ENCODE measurements around the gene ZSWIM3. TPM values are rescaled to one million over a fixed set of nuclear protein-coding genes. Genes with fewer than 3 reads are reported as not detected.
A peak's percentile ranks its signal among the peaks of the same experiment; 100 is the strongest.

The ZSWIM3 gene
- total and polyA plus RNA-seq, 2 of the 13 experiments (the other 11 are each of a cell fraction or from before 2014, with no cell fraction given) = 5.2 to 5.8 TPM

DNA sequence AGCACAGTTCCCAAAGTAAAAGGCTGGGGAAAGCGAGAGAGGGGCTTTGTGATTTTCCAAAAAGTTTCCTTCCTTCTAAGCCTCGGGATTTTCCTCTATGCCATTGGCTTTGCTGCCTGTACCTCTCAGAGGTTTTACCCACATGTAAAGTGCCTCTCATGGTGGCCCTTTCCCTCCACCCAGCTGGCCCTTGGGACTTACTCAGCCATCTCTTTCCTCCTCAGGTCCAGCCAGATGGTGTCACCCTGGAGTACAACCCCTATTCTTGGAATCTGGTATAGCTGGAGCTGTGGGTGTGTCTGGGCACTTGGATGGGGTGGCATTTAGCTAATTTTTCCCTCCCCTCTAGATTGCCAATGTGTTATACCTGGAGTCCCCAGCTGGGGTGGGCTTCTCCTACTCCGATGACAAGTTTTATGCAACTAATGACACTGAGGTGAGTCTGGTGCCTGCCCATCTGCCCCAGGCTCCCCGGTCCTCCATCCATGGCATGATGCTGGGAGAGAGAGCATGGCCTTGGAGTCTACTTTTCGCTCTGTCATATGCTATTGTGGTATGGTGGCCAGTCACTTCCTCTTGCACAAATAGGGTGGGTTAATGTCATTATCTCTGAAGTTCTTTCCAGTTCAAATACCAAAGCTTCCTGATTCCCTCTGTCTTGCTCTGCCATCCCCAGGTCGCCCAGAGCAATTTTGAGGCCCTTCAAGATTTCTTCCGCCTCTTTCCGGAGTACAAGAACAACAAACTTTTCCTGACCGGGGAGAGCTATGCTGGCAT lies 34.8 kb downstream of the ZSWIM3 start (continued):
- TF ChIP-seq, protein P1, sequence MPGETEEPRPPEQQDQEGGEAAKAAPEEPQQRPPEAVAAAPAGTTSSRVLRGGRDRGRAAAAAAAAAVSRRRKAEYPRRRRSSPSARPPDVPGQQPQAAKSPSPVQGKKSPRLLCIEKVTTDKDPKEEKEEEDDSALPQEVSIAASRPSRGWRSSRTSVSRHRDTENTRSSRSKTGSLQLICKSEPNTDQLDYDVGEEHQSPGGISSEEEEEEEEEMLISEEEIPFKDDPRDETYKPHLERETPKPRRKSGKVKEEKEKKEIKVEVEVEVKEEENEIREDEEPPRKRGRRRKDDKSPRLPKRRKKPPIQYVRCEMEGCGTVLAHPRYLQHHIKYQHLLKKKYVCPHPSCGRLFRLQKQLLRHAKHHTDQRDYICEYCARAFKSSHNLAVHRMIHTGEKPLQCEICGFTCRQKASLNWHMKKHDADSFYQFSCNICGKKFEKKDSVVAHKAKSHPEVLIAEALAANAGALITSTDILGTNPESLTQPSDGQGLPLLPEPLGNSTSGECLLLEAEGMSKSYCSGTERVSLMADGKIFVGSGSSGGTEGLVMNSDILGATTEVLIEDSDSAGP (CRISPR knock-in tag; IDR thresholded peaks at IDR 0.05; ENCODE audit: borderline replicate concordance) = no peak
- peak; percentile 61; the same call in 1 of the 2 replicates for TF ChIP-seq HDAC2 (CRISPR knock-in tag; IDR thresholded peaks at IDR 0.05)
- TF ChIP-seq STAG1 (CRISPR knock-in tag; IDR thresholded peaks at IDR 0.05) = peak; percentile 70

DNA sequence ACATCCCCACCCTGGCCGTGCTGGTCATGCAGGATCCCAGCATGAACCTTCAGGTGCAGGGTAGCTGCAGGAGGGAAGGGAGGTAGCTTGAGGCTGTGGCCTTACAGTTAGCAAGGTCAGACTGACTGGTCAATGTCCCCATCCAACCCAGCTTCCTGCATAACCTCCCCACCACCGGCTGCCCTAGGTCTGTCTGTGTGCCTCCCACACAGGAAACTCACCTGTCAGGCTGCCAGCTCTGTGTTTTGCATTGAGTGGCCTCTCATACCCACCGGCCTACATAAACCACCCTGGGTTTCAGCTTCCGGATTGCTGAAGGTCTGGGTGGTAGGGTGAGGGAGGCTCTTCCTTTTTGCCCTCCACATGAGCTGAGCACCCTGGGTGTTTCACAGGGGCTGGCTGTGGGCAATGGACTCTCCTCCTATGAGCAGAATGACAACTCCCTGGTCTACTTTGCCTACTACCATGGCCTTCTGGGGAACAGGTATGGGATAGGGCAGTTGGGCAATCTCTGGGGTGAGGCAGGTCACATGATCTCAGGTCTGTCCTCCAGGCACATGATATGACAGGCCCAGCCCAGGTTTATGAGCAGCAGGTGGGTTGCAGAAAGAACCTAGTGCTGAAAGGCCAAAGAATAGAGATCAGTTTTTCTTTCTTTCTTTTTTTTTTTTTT lies 35.5 kb downstream of the ZSWIM3 start:
- CTCF ChIA-PET (ENCODE audit: low intra/inter-chr PET ratio, low total read pairs) = interaction anchor here (0.8 kb wide), 1 partner anchor 70 kb away, joined by 4 read pairs; no protein-coding TSS in a partner anchor
- H3K9ac ChIP-seq (ENCODE audit: insufficient read depth, low read depth, low read length) = no peak overlapping the region
- WGBS (ENCODE audit: low lambda C conversion rate) = 91% methylated on average over 4 of the region's 4 CpGs
- in situ Hi-C loops (cut with HindIII; ENCODE audit: extremely low pct_ligation_motif_present, low pct_unique_long_range_greater_than_20kb) = loop anchor here (5.0 kb wide), 2 partner anchors 39 to 69 kb away; partner anchors contain the start of gene PCIF1
- peaks cover 42 to 61% of the 10 kb centered on the region in 2 experiments for H3K36me3 ChIP-seq (replicated peaks in 1 of 2; ENCODE audit: control insufficient read depth in 1 of 2, insufficient read depth in 2 of 2, low read length in 2 of 2)
- no peaks in the 10 kb centered on the region for H4K20me1 ChIP-seq (ENCODE audit: insufficient read depth, low read length)
- H2AFZ ChIP-seq (ENCODE audit: low read length) = no peak overlapping the region
- BruUV-seq (replicated peaks) = no TSS peak
- DNase-seq (ENCODE audit: low spot score) (no peak), ATAC-seq (no peak), FAIRE-seq (no peak)
- peaks cover 43% of the 10 kb centered on the region for H3K4me1 ChIP-seq (ENCODE audit: insufficient read depth, low read length)
- POLR2A ChIA-PET = interaction anchor here (0.7 to 8.1 kb wide), 11 partner anchors 11 to 600 kb away, joined by 3 to 164 read pairs (median 60); partner anchors contain the start of genes ACOT8, PCIF1, PLTP and ZSWIM1
- peak overlapping the region; percentile 85; the same call in 1 of the 2 replicates for H3K4me2 ChIP-seq (ENCODE audit: low read depth, low read length)
- H3K4me3 ChIP-seq (replicated peaks in 1 of 3; ENCODE audit: insufficient read depth in 1 of 3, low read depth in 2 of 3, low read length in 3 of 3) = peak overlapping the region in 2 of 3 experiments; percentile 19 to 98; a peak in 2 of 6 replicates
- no peaks in the 10 kb centered on the region for H3K9me3 ChIP-seq (ENCODE audit: low read length)
- no peak overlapping the region for H3K27ac ChIP-seq (ENCODE audit: extremely low read length, insufficient read depth, low read length)
- no peaks in the 10 kb centered on the region for H3K27me3 ChIP-seq (ENCODE audit: control insufficient read depth in 1 of 2, insufficient read depth in 2 of 2, low read length in 2 of 2)
- H3K79me2 ChIP-seq (ENCODE audit: insufficient read depth, low read length) = peaks cover 32% of the 10 kb centered on the region
- intact Hi-C loops (cut with micrococcal nuclease; ENCODE audit: unreplicated experiment) = no loop called here
- 0 out of 2 replicates have a peak, but pooled peaks have one; percentile 5 for TF ChIP-seq ZNF737 (CRISPR knock-in tag; IDR thresholded peaks at IDR 0.05; ENCODE audit: borderline replicate concordance)
- TF ChIP-seq, protein P2, sequence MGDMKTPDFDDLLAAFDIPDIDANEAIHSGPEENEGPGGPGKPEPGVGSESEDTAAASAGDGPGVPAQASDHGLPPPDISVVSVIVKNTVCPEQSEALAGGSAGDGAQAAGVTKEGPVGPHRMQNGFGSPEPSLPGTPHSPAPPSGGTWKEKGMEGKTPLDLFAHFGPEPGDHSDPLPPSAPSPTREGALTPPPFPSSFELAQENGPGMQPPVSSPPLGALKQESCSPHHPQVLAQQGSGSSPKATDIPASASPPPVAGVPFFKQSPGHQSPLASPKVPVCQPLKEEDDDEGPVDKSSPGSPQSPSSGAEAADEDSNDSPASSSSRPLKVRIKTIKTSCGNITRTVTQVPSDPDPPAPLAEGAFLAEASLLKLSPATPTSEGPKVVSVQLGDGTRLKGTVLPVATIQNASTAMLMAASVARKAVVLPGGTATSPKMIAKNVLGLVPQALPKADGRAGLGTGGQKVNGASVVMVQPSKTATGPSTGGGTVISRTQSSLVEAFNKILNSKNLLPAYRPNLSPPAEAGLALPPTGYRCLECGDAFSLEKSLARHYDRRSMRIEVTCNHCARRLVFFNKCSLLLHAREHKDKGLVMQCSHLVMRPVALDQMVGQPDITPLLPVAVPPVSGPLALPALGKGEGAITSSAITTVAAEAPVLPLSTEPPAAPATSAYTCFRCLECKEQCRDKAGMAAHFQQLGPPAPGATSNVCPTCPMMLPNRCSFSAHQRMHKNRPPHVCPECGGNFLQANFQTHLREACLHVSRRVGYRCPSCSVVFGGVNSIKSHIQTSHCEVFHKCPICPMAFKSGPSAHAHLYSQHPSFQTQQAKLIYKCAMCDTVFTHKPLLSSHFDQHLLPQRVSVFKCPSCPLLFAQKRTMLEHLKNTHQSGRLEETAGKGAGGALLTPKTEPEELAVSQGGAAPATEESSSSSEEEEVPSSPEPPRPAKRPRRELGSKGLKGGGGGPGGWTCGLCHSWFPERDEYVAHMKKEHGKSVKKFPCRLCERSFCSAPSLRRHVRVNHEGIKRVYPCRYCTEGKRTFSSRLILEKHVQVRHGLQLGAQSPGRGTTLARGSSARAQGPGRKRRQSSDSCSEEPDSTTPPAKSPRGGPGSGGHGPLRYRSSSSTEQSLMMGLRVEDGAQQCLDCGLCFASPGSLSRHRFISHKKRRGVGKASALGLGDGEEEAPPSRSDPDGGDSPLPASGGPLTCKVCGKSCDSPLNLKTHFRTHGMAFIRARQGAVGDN (CRISPR knock-in tag; IDR thresholded peaks at IDR 0.05) = no peak
- no peak for TF ChIP-seq CENPT (CRISPR knock-in tag; IDR thresholded peaks at IDR 0.05; ENCODE audit: low read depth)
- TF ChIP-seq, protein P3, sequence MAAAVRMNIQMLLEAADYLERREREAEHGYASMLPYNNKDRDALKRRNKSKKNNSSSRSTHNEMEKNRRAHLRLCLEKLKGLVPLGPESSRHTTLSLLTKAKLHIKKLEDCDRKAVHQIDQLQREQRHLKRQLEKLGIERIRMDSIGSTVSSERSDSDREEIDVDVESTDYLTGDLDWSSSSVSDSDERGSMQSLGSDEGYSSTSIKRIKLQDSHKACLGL (CRISPR knock-in tag; IDR thresholded peaks at IDR 0.05) = no peak
- no peak for TF ChIP-seq AGO2 (optimal IDR thresholded peaks at IDR 0.05; ENCODE audit: low read depth, low read length)
- TF ChIP-seq, protein P4, sequence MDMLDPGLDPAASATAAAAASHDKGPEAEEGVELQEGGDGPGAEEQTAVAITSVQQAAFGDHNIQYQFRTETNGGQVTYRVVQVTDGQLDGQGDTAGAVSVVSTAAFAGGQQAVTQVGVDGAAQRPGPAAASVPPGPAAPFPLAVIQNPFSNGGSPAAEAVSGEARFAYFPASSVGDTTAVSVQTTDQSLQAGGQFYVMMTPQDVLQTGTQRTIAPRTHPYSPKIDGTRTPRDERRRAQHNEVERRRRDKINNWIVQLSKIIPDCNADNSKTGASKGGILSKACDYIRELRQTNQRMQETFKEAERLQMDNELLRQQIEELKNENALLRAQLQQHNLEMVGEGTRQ (IDR thresholded peaks at IDR 0.05; ENCODE audit: low read depth, low read length) = peak; percentile 32; the same call in 1 of the 2 replicates
- TF ChIP-seq, protein P4 (CRISPR knock-in tag; IDR thresholded peaks at IDR 0.05; ENCODE audit: borderline replicate concordance) = peak; percentile 34; the same call in 1 of the 2 replicates

Data from HepG2 (cell line).